ENCODE data around the gene SERTAD1. TPM values are rescaled to one million over a fixed set of nuclear protein-coding genes. Genes with fewer than 3 reads are reported as not detected.

Gene SERTAD1
- total and polyA plus RNA-seq, 9 donors, result 2.3 to 15.2 (median 11.1) TPM

DNA sequence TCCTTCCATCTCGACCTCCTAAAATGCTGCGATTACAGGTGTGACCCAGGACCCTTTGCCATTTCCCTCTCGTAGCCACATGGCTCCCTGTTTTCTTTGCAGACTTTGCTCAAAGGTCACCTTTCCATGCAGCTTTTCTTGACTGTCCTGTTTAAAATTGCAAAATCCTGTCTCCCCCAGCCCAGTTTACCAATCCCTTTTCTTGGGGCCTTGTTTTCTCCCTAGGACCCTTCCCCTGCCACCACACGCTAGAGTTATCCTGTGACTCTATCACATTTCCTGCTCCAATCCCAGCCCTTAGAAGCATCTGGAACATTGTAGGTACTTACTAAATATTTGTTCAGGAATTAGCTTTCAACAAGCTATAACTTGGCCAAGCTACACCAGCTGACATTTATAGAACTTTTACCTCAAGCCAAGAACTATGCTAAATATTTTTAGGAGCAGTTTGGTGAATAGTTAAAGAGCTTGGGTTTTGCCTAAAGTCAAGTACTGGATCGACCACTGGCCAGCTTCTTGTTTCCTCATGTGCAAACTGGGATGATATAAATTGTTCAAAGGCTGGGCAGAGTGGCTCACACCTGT, 27.5 kb upstream of the SERTAD1 start:
- no peak for DNase-seq
- Histone ChIP-seq H3K9me3 (no peaks in the 10 kb centered on the region), H3K27me3 (no peaks in the 10 kb centered on the region), H3K27ac (no peak overlapping the region), H3K4me3 (no peak overlapping the region), H3K36me3 (no peaks in the 10 kb centered on the region), H3K4me1 (ENCODE audit: insufficient read depth) (no peaks in the 10 kb centered on the region)
- TF ChIP-seq, protein P1, sequence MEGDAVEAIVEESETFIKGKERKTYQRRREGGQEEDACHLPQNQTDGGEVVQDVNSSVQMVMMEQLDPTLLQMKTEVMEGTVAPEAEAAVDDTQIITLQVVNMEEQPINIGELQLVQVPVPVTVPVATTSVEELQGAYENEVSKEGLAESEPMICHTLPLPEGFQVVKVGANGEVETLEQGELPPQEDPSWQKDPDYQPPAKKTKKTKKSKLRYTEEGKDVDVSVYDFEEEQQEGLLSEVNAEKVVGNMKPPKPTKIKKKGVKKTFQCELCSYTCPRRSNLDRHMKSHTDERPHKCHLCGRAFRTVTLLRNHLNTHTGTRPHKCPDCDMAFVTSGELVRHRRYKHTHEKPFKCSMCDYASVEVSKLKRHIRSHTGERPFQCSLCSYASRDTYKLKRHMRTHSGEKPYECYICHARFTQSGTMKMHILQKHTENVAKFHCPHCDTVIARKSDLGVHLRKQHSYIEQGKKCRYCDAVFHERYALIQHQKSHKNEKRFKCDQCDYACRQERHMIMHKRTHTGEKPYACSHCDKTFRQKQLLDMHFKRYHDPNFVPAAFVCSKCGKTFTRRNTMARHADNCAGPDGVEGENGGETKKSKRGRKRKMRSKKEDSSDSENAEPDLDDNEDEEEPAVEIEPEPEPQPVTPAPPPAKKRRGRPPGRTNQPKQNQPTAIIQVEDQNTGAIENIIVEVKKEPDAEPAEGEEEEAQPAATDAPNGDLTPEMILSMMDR (IDR thresholded peaks at IDR 0.05), result no peak
- intact Hi-C loops (cut with DNase I), result loop anchor here in 1 of 4 donors (10.0 kb wide), 1 partner anchor 138 kb away; no protein-coding TSS in a partner anchor
- WGBS, 3 donors, result 75 to 83% (median 79%) methylated on average over 5 of the region's 5 CpGs

DNA sequence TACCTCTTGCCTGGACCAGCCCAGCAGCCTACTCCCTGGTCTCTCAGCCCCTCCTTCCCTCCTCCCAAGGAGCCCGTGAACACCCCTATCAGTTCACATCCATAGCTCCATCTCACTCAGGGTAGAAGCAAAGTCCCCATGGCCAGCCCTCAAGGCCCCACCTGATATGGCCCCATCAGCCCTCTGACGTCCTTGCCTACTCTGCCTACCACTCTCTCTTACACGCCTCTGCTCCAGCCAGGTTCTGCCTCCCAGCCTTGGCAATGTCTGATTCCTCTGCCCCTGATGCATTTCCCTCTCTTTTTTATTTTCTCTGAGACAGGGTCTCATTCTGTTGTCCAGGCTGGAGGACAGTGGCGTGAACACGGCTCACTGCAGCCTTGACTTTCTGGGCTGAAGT, 26.2 kb upstream of the SERTAD1 start:
- Histone ChIP-seq H3K27ac (no peak overlapping the region), H3K4me3 (no peak overlapping the region), H3K36me3 (no peaks in the 10 kb centered on the region), H3K9me3 (no peaks in the 10 kb centered on the region), H3K27me3 (no peaks in the 10 kb centered on the region), H3K4me1 (ENCODE audit: insufficient read depth) (no peaks in the 10 kb centered on the region)
- TF ChIP-seq, protein P1 (IDR thresholded peaks at IDR 0.05), result no peak
- no peak for TF ChIP-seq POLR2A (IDR thresholded peaks at IDR 0.05)
- no peak for TF ChIP-seq EP300 (IDR thresholded peaks at IDR 0.05)
- 51 to 59% (median 52%) methylated on average over 5 of the region's 5 CpGs for WGBS, 3 donors
- intact Hi-C loops (cut with DNase I), result loop anchor here in 1 of 4 donors (10.0 kb wide), 1 partner anchor 137 kb away; no protein-coding TSS in a partner anchor
- no peak for DNase-seq

DNA sequence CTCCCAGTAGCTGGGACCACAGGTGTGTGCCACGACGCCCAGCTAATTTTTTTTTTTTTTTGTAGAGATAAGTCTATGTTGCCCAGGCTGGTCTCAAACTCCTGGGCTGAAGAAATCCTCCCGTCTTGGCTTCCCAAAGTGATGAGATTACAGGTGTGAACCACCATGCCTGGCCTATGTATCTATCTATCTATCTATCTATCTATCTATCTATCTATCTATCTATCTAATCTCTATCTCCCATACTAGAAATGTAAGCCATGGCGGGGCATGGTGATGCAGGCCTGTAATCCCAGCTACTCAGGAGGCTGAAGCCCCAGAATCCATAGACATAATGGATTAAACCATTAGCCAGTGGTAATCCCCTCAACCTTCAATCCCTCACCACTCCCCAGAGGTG, 24.9 kb upstream of the SERTAD1 start:
- no peaks in the 10 kb centered on the region for H3K36me3 ChIP-seq
- no peak for DNase-seq
- no peaks in the 10 kb centered on the region for H3K4me1 ChIP-seq (ENCODE audit: insufficient read depth)
- no peaks in the 10 kb centered on the region for H3K27me3 ChIP-seq
- intact Hi-C loops (cut with DNase I), result loop anchor here in 1 of 4 donors (10.0 kb wide), 1 partner anchor 136 kb away; no protein-coding TSS in a partner anchor
- TF ChIP-seq EP300 (IDR thresholded peaks at IDR 0.05) (no peak), POLR2A (IDR thresholded peaks at IDR 0.05) (no peak)
- TF ChIP-seq, protein P1 (IDR thresholded peaks at IDR 0.05), result no peak
- no peaks in the 10 kb centered on the region for H3K9me3 ChIP-seq
- 91 to 94% (median 92%) methylated on average over 4 of the region's 4 CpGs for WGBS, 3 donors
- no peak overlapping the region for H3K4me3 ChIP-seq
- H3K27ac ChIP-seq, result no peak overlapping the region

DNA sequence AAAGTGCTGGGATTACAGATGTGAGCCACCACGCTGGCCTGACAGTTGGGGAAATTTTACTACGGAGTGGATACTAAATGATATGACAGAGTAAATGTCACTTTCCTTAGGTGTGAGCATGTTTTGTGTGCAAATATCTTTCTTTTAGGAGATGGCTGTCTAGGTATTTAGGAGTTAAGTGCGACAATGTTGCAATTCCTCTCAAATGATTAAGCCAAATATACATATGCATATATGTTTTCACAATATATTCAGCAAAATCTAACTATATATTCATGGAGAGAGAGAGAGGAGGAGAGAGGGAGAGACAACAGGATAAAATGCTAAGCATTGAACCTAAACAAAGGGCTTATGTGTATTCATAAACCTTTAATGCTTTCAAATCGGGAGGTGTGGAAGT, 23.7 kb upstream of the SERTAD1 start:
- intact Hi-C loops (cut with DNase I), result no loop called here
- no peaks in the 10 kb centered on the region for H3K27me3 ChIP-seq
- 89 to 95% (median 92%) methylated on average over 4 of the region's 4 CpGs for WGBS, 3 donors
- H3K4me3 ChIP-seq, result no peak overlapping the region
- H3K27ac ChIP-seq, result no peak overlapping the region
- no peaks in the 10 kb centered on the region for H3K9me3 ChIP-seq
- TF ChIP-seq, protein P1 (IDR thresholded peaks at IDR 0.05), result no peak
- no peak for TF ChIP-seq POLR2A (IDR thresholded peaks at IDR 0.05)
- TF ChIP-seq EP300 (IDR thresholded peaks at IDR 0.05), result no peak
- no peaks in the 10 kb centered on the region for H3K36me3 ChIP-seq
- no peak for DNase-seq
- no peaks in the 10 kb centered on the region for H3K4me1 ChIP-seq (ENCODE audit: insufficient read depth)
